Endometrial microvascular endothelial cells (primary cell): ENCODE data around the gene WASL. TPM values are rescaled to one million over a fixed set of nuclear protein-coding genes. Genes with fewer than 3 reads are reported as not detected.
"Not testable (repeated sequence)": the region's sequence is repeated elsewhere in the genome, so short reads cannot be mapped to it uniquely, and the experiment has no call there.

Experiments
- in situ Hi-C: cut with HindIII; loops from 2 replicates; pipeline ENCODE4 v1.10.0; 2017; ENCODE audit warnings: low sequenced_read_pairs, low pct_unique_long_range_greater_than_20kb; ENCODE audit errors: inconsistent ontology term
- total RNA-seq: library from RNA; depleted of rRNA; stranded (reverse); fragments of >200 nt; gene quantifications from one replicate; pipeline ENCODE4 v1.2.3, GENCODE V29; 2015; ENCODE audit errors: inconsistent ontology term

WASL gene
- total RNA-seq, 1 donor from 2014 or later, result 15.0 TPM

DNA sequence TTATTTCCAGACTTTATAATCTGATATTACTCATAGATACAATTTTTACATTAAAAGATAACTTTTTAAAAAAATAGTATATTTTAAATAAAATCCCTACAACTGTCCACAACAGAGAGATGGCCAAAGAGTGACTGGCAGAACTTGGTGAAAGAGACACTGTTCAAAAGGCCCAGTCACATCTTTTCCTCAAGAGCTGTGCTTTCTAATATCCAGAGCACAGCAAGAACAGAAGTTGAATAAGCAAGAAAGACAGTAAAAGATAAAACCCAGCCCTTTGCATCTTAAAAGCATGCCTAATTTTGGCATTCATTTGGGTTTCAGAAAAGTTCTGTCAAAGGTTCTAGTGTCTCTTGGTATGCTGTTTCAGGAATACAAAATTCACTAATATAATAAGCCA lies 6.9 kb downstream of the WASL start:
- in situ Hi-C loops, result no loop called here

DNA sequence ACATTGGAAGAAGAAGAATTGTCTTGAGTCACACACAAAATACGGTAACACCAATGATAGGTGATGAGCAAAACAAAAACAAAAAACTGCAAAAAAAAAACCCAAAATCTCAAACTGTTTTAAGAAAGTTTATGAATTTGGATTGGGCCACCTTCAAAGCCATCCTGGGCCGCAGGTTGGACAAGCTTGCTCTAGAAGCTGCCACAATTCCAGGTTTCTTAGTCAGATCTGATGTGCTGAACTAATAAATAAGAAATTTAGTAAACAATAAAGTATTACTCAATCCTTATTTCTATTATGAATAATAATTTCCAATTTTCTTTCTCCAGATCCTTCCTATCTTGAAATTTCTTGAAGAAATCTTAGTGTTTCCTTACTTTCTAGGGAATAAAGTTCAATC lies 10.0 kb downstream of the WASL start:
- in situ Hi-C loops, result no loop called here

DNA sequence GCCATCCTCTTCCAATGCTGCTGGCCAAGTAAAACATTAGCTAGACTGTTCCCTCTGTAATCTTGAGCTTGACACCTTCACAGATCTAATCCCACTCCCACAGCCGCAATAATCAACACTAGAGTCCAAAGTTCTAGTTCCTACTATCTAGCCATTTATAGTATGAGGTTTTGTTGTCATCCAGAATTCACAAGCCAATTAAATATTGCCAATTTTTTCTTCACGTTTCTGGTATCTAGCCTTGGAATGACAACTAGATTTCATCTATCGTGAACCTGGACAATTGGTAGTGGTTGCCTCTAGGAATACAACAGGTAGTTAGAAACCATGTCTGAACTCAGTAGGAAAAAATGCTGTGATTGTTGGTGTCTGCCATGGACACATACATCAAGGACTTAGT lies 10.4 kb downstream of the WASL start:
- in situ Hi-C loops, result no loop called here

GRCh38 chr7:123737168-123737674 lies 11.6 kb downstream of the WASL start:
- in situ Hi-C loops, result not testable (repeated sequence)

- in situ Hi-C loops, result no loop called here
Measured at GRCh38 chr7:123735539-123735938, 13.3 kb downstream of the WASL start.

- in situ Hi-C loops, result no loop called here
Measured at GRCh38 chr7:123734498-123734897, 14.3 kb downstream of the WASL start.

DNA sequence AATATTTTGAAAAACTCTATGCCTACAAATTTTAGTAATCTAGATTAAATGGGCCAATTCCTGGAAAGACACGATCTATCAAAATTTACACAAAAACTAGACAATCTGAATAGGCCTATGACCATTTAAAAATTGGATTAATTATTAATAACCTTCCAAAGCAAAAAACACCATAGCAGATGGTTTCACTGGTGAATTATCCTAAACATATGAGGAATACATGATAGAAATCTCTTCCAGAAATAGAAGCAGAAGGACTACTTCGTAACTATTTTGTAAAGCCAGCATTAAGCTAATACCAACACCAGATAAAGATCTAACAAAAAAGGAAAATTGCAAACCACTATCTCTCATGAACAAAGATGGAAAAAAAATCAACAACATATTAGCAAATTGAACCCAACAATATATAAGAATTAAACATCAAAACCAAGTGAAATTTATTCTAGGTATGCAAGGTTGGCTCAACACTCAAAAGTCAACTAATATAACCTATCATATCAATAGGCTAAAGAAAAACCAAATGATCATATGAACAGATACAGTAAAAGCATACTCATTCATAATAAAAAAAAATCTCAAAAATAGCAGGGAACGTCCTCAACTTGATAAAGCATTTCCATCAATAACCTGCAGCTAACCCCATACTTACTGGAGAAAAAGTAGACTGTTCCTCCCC lies 16.3 kb downstream of the WASL start:
- in situ Hi-C loops, result no loop called here

DNA sequence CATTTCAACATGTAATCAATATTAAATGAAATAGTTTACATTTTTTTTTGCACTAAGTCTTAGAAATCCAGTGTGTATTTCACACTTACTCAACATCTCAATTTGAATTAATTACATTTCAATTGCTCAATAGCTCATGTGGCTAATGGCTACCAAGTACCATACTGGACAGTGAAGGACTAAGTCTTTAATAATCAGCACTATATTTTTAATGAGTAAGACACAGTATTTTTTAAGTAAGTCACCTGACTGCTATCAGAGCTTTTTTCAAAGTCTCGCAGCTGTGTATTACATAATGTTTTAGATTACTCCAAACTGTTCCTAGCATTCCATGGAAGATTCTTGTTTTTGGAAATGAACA lies 19.6 kb downstream of the WASL start:
- in situ Hi-C loops, result no loop called here

- in situ Hi-C loops, result no loop called here
Measured at GRCh38 chr7:123727071-123727837, 21.5 kb downstream of the WASL start.

DNA sequence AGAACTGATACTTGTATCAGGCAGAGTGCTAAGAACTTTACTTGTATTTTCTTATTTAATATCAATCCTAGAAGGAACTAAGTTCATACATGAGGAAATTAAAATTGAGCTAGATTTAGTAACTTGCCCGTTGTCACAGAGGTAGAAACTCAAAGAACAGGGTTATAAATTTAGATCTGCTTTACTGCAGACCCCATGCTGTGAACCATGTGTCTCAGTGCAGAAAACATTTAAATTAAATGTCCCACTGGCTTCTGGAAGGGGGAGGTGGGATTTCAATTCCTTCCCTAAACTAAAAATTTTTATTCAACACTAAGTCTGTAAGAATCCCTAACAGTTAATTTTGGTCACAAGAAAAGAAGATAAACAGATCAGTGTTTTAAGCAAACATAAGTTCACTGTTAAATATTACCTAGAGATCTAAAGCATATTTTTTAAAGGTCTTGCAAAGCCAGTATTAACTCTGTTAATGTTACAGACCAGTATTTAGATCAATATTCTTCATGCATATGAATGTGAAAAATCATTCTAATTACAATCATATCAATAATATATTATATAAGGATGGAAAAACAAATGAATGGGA lies 23.1 kb downstream of the WASL start:
- in situ Hi-C loops, result no loop called here

- in situ Hi-C loops, result no loop called here
Measured at GRCh38 chr7:123724817-123725253, 24.0 kb downstream of the WASL start.

DNA sequence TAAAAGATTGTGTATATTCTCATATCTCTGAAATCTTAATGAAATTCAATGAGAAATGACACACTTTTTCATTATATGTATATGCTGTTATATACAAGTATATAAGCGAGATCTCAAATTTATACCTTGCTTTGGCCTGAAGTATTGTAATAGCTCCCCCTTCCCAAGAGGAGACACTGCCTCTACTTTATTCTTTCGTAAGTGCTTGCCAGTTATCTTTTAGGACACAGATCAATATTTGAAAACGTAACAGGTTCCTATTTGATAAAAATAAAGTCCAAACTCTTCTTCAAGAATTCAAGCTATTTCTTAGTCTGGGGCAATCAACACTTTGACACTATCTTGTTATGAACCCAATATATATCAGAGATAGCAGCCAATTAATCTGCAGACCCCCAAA lies 24.9 kb downstream of the WASL start:
- in situ Hi-C loops, result no loop called here

DNA sequence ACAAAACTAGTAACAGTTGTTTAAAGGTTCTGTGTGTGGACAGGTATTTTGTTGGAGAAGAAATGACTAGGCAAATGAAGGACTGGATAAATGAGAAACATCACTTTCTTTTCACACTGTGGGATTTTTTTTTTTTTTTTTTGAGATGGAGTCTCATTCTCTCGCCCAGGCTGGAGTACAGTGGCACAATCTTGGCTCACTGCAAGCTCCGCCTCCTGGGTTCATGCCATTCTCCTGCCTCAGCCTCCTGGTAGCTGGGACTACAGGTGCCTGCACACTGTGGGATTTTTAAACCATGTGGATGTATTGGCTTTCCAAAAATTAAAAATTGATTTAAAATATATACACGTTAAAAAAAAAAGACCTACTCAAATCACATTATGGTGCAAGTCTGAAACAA lies 28.3 kb downstream of the WASL start:
- in situ Hi-C loops, result not testable (repeated sequence)

DNA sequence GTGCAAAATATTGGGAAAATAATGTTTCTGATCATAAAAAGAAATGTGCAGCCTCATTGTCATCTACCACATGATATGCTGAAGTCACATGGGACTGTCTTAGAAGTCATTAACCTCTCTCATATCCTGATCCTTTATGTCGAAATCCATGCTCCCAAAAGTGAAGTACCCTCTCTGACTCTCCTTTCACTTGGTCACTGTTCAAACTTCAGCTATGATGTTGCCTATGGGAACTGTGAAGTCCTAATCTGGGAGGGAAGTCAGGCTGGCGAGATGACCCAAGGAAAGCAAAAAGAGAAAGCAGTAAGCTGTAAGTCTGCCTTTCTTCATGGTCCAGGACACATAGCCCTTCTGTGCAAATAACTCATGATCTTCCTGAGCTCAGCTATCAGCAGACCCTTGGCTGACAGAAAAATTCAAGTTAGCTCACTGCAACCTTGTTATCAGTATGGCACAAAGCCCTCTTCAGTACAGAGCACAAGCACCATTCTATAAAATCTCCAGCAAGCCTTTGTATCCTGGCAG lies 29.5 kb downstream of the WASL start:
- in situ Hi-C loops, result no loop called here

GRCh38 chr7:123718773-123719172 lies 30.0 kb downstream of the WASL start:
- in situ Hi-C loops, result no loop called here

DNA sequence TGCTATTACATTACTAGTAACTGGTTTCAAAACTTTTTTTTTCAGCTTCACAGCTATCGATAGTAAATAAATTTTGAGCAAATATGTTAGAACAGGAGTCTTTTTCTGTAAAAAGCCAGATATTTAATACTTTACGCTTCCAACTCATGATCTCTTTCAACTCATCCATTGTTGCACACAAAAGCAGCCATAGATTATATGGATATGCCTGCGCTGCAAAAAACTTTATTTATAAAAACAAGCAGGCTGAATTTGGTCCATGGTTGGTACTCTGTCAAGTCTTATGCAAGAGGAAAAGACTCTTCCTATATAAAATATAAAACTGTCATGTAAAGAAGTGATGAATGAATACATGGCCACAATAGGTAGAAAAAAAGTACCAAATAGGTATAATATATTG lies 31.1 kb downstream of the WASL start:
- in situ Hi-C loops, result no loop called here

DNA sequence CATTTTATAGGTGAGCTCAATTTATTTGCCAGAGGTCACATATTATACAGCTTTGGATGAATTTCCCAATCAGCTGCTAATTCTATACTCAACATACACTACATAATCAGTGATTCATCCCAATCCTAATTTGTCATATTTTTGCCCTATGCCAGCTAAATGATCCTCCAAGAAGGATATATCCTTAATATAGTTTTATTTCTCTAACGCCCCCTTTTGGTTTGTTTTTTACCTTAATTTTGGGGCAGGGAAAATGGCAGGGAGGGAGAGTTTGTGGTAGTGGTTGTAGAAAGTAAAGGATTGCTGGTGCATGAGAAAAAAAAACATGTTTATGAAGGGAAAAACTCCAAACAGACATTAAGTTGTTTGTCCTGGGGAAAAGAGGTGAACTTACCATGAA lies 31.9 kb downstream of the WASL start:
- in situ Hi-C loops, result no loop called here

DNA sequence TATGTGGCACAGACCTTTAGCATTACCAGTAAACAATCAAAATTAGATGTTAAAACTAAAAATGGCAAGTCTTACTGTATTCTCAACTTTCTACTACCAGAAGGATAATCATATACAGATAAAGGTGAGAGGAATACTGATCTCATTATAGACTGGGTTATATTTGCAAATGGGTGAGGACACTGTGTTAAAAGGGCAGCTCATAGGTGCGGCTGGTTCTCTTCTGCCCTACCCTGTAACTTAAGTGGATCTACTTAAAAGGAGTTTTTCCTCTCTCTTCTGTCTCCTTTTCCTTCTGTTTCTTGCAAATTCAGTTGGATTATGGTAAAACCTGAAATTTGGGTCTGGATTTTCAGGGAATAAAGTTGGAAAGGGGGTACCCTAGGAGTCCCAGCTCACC lies 33.0 kb downstream of the WASL start:
- in situ Hi-C loops, result no loop called here

DNA sequence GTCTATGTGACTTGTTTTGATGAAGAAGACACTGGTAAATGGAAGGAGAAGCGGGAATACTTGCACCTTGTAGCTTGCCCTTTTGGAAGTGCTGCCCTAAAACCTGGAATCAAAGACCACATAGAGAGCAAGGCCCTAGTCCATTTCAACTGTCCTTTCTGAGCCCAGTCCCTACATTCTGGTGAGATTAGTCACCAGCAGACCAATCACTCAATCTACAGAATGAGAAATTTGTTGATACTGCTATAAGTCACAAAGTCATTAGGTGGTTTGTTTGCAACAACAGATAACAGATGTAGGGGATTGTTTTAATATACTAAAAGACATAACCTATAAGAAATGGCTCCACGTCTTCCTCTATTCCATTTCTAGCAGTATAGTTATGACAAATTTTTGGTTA lies 33.6 kb downstream of the WASL start:
- in situ Hi-C loops, result no loop called here
